ENCODE data around the gene MPDU1.

- no peak; the same call in 1 of the 2 replicates for TF ChIP-seq POLR2AphosphoS5 (IDR thresholded peaks at IDR 0.05; ENCODE audit: borderline replicate concordance, low read depth, low read length)
- no peak for TF ChIP-seq EZH2 (IDR thresholded peaks at IDR 0.05)
- TF ChIP-seq FOXP2 (optimal IDR thresholded peaks at IDR 0.05; ENCODE audit: control extremely low read depth, extremely low read length, insufficient read depth): no peak
These were observed 8.2 kb upstream of the MPDU1 start for GRCh38 chr17:7575481-7575883.
